HepG2 (cell line): ENCODE data around the gene ELP2. TPM values are rescaled to one million over a fixed set of nuclear protein-coding genes. Genes with fewer than 3 reads are reported as not detected.

Experiments
- ATAC-seq: fragments of 200-7000 bp; cut with Tn5 transposase; 3 replicates; pipeline ENCODE4 v1.9.1; 2020; ENCODE audit warnings: mild to moderate bottlenecking, moderate library complexity
- BruUV-seq: library from RNA; stranded (reverse); fragments of 400-500 nt; replicated peaks from 2 replicates; lab custom pipeline; 2021; lab: Mats Ljungman, UMichigan
- CTCF ChIA-PET: fragments of 300-600 bp; formaldehyde crosslinking; extraction: SDS; loops from one replicate; lab custom pipeline; 2021; ENCODE audit warnings: low total read pairs, inconsistent platforms, low intra/inter-chr PET ratio; lab: Yijun Ruan, JAX
- POLR2A ChIA-PET: fragments of 350-600 bp; sonication (Branson Sonifier 250); formaldehyde crosslinking; loops from one replicate; lab custom pipeline; 2020; ENCODE audit warnings: antibody characterized with exemption, inconsistent platforms; lab: Yijun Ruan, JAX
- DNase-seq: peaks from one replicate; pipeline ENCODE4 v3.0.0-alpha.2; 2015; ENCODE audit warnings: low spot score
- FAIRE-seq: peaks from 3 replicates; lab custom pipeline; 2011; peaks lifted over from hg19 to GRCh38; lab: Jason Lieb, UNC
- H2AFZ ChIP-seq: one replicate; pipeline ENCODE4 v1.6.1; 2011; ENCODE audit warnings: low read length, inconsistent platforms
- H3K27ac ChIP-seq: fragments of 300-600 bp; 3 replicates; pipeline ENCODE4 v1.8.0; 2011; ENCODE audit warnings: mixed run types, mild to moderate bottlenecking, mixed read lengths, low read length, inconsistent platforms; ENCODE audit not compliant: insufficient read depth; ENCODE audit errors: extremely low read length
- H3K27me3 ChIP-seq, 2 experiments: fragments of 200-600 bp in 1 of 2; 2 replicates in 1 of 2; 3 replicates in 1 of 2; pipeline versions ENCODE4 v1.6.0 to v1.8.0; 2011; ENCODE audit warnings: low read length in 2 of 2, mild to moderate bottlenecking in 2 of 2, moderate library complexity in 2 of 2, inconsistent platforms in 1 of 2; ENCODE audit not compliant: insufficient read depth in 2 of 2, control insufficient read depth in 1 of 2
- H3K36me3 ChIP-seq, 2 experiments: fragments of 200-600 bp in 1 of 2; replicated peaks in 1 of 2; 2 replicates in 1 of 2; 3 replicates in 1 of 2; pipeline versions ENCODE4 v1.5.1 to v1.8.0; 2011; ENCODE audit warnings: low read length in 2 of 2, inconsistent platforms in 1 of 2; ENCODE audit not compliant: insufficient read depth in 2 of 2, control insufficient read depth in 1 of 2
- H3K4me1 ChIP-seq: 2 replicates; pipeline ENCODE4 v1.5.1; 2012; ENCODE audit warnings: low read length, inconsistent platforms; ENCODE audit not compliant: insufficient read depth
- H3K4me2 ChIP-seq: 2 replicates; pipeline ENCODE4 v1.6.0; 2011; ENCODE audit warnings: low read depth, low read length, inconsistent platforms
- H3K4me3 ChIP-seq, 3 experiments: fragments of 200-600 bp in 1 of 3; sonication (generic), shearing (Covaris generic) in 1 of 3; replicated peaks in 1 of 3; 2 replicates each; pipeline ENCODE4 v1.5.1; 2011 to 2016; ENCODE audit warnings: low read length in 3 of 3, inconsistent platforms in 2 of 3, low read depth in 2 of 3, mild to moderate bottlenecking in 2 of 3, control low read depth in 1 of 3, mixed read lengths in 1 of 3; ENCODE audit not compliant: insufficient read depth in 1 of 3
- H3K79me2 ChIP-seq: one replicate; pipeline ENCODE4 v1.6.1; 2011; ENCODE audit warnings: low read length, inconsistent platforms; ENCODE audit not compliant: insufficient read depth
- H3K9ac ChIP-seq: 2 replicates; pipeline ENCODE4 v1.6.0; 2011; ENCODE audit warnings: mild to moderate bottlenecking, low read depth, low read length, inconsistent platforms; ENCODE audit not compliant: insufficient read depth
- H3K9me3 ChIP-seq: 2 replicates; pipeline ENCODE4 v1.5.1; 2012; ENCODE audit warnings: mild to moderate bottlenecking, low read length
- H4K20me1 ChIP-seq: 2 replicates; pipeline ENCODE4 v1.6.0; 2011; ENCODE audit warnings: inconsistent platforms, mild to moderate bottlenecking, low read length, moderate library complexity; ENCODE audit not compliant: insufficient read depth
- CHCHD3 ChIP-seq: sonication (generic); formaldehyde crosslinking; IDR thresholded peaks from 2 replicates; pipeline ENCODE4 v1.8.0; 2022; ENCODE audit warnings: mild to moderate bottlenecking, missing genetic modification reagents, moderate library complexity
- FOXO1 ChIP-seq: sonication (generic); formaldehyde crosslinking; IDR thresholded peaks from 2 replicates; pipeline ENCODE4 v1.4.0; 2020; ENCODE audit warnings: missing genetic modification reagents
- IKZF4 ChIP-seq: sonication (generic); formaldehyde crosslinking; IDR thresholded peaks from 2 replicates; pipeline ENCODE4 v1.5.1; 2020; ENCODE audit warnings: borderline replicate concordance, mild to moderate bottlenecking, low read depth, missing genetic modification reagents; ENCODE audit errors: not compliant biosample characterization
- JDP2 ChIP-seq: sonication (generic); formaldehyde crosslinking; IDR thresholded peaks from 2 replicates; pipeline ENCODE4 v1.8.1; 2022; ENCODE audit warnings: missing genetic modification reagents, borderline replicate concordance
- SALL2 ChIP-seq: sonication (generic); formaldehyde crosslinking; IDR thresholded peaks from 2 replicates; pipeline ENCODE4 v1.8.1; 2023; ENCODE audit warnings: mild to moderate bottlenecking, missing genetic modification reagents, inconsistent platforms
- SMAD9 ChIP-seq: sonication (generic); formaldehyde crosslinking; IDR thresholded peaks from 2 replicates; pipeline ENCODE4 v1.5.1; 2020; ENCODE audit warnings: mild to moderate bottlenecking, missing genetic modification reagents
- TAF1 ChIP-seq: sonication (generic); formaldehyde crosslinking; IDR thresholded peaks from 2 replicates; pipeline ENCODE4 v1.4.0; 2020; ENCODE audit warnings: missing genetic modification reagents
- YEATS2 ChIP-seq: sonication (generic); formaldehyde crosslinking; IDR thresholded peaks from 2 replicates; pipeline ENCODE4 v1.4.0; 2020; ENCODE audit warnings: missing genetic modification reagents, borderline replicate concordance
- ZMAT3 ChIP-seq: sonication (generic); formaldehyde crosslinking; conservative IDR thresholded peaks from 2 replicates; pipeline ENCODE4 v1.7.0; 2021; ENCODE audit warnings: missing genetic modification reagents
- in situ Hi-C: cut with HindIII; loops from 2 replicates; pipeline ENCODE4 v1.10.0; 2017; ENCODE audit warnings: low pct_unique_long_range_greater_than_20kb; ENCODE audit not compliant: extremely low pct_ligation_motif_present
- intact Hi-C: fragments of 100-400 bp; cut with micrococcal nuclease; formaldehyde crosslinking; loops from one replicate; pipeline ENCODE4 v1.10.0; 2022; ENCODE audit not compliant: unreplicated experiment
- polyA plus RNA-seq, 8 experiments: library from polyadenylated mRNA; depleted of rRNA in 3 of 8; stranded (reverse) in 7 of 8; unstranded in 1 of 8; fragments of >200 nt; fragmentation: Illumina TruSeq in 4 of 8; extraction: Trizol in 4 of 8; gene quantifications; 2 replicates each; pipeline versions ENCODE4 v1.2.1 to v1.2.3, GENCODE V29; 2011 to 2016; ENCODE audit warnings: low read depth in 4 of 8, missing spikeins in 1 of 8, mixed read lengths in 1 of 8; ENCODE audit not compliant: insufficient read depth in 1 of 8
- total RNA-seq, 5 experiments: library from RNA; depleted of rRNA; stranded (reverse); fragments of >200 nt; fragmentation: Illumina TruSeq; extraction: Trizol; gene quantifications; 2 replicates each; pipeline ENCODE4 v1.2.3, GENCODE V29; 2016; ENCODE audit warnings: low read depth in 1 of 5
- TF ChIP-seq, protein P1 (sequence below), 2 experiments: sonication (generic) in 1 of 2; formaldehyde crosslinking in 1 of 2; IDR thresholded peaks; 2 replicates each; pipeline versions ENCODE4 v1.6.1 to v1.9.0; 2014 to 2022; ENCODE audit warnings: antibody characterized with exemption in 1 of 2, borderline replicate concordance in 1 of 2, inconsistent platforms in 1 of 2, low read depth in 1 of 2, missing genetic modification reagents in 1 of 2
- TF ChIP-seq, protein P2 (sequence below): sonication (generic); formaldehyde crosslinking; conservative IDR thresholded peaks from 2 replicates; pipeline ENCODE4 v1.4.0; 2020; ENCODE audit warnings: missing genetic modification reagents
- TF ChIP-seq, protein P3 (sequence below): sonication (generic); formaldehyde crosslinking; IDR thresholded peaks from 2 replicates; pipeline ENCODE4 v1.4.0; 2020; ENCODE audit warnings: mild to moderate bottlenecking, missing genetic modification reagents

The ELP2 gene
- total and polyA plus RNA-seq, 2 of the 13 experiments (the other 11 are each of a cell fraction or from before 2014, with no cell fraction given), result 98.7 to 100 TPM

DNA sequence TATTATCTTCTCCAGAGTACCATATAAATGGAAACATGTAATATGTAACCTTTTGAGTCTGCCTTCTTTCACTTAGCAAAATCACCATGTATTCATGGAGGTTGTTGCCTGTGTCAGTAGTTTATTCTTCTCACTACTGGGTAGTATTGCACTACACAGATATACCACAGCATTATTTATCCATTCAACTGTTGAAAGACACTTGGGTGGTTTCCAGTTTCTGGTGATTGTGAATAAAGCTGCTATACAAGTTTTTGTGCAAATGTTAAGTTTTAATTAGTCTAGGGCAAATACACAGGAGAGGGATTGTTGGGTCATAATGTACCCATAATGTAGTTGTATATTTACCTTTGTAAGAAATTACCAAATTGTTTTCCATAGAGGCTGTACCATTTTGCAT, 32.7 kb upstream of the ELP2 start:
- no TSS peak for BruUV-seq
- intact Hi-C loops, result loop anchor here (1.0 to 5.0 kb wide), 3 partner anchors 187 to 660 kb away; no protein-coding TSS in a partner anchor
- H3K4me1 ChIP-seq, result peaks cover 6% of the 10 kb centered on the region; the same call in 1 of the 2 replicates
- no peak overlapping the region for H3K4me3 ChIP-seq
- no peak for DNase-seq
- H3K36me3 ChIP-seq, result no peaks in the 10 kb centered on the region
- H4K20me1 ChIP-seq, result no peaks in the 10 kb centered on the region
- ChIA-PET POLR2A (no interaction called here), CTCF (interaction anchor here (5.1 kb wide), 1 partner anchor 188 kb away, joined by 79 read pairs; no protein-coding TSS in a partner anchor)
- no peak overlapping the region for H2AFZ ChIP-seq
- no peak for TF ChIP-seq YEATS2 (CRISPR knock-in tag)
- no peak for TF ChIP-seq ZMAT3
- TF ChIP-seq, protein P1, sequence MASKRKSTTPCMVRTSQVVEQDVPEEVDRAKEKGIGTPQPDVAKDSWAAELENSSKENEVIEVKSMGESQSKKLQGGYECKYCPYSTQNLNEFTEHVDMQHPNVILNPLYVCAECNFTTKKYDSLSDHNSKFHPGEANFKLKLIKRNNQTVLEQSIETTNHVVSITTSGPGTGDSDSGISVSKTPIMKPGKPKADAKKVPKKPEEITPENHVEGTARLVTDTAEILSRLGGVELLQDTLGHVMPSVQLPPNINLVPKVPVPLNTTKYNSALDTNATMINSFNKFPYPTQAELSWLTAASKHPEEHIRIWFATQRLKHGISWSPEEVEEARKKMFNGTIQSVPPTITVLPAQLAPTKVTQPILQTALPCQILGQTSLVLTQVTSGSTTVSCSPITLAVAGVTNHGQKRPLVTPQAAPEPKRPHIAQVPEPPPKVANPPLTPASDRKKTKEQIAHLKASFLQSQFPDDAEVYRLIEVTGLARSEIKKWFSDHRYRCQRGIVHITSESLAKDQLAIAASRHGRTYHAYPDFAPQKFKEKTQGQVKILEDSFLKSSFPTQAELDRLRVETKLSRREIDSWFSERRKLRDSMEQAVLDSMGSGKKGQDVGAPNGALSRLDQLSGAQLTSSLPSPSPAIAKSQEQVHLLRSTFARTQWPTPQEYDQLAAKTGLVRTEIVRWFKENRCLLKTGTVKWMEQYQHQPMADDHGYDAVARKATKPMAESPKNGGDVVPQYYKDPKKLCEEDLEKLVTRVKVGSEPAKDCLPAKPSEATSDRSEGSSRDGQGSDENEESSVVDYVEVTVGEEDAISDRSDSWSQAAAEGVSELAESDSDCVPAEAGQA (IDR thresholded peaks at IDR 0.05; ENCODE audit: low read depth), result no peak
- TF ChIP-seq, protein P1 (CRISPR knock-in tag; IDR thresholded peaks at IDR 0.05; ENCODE audit: borderline replicate concordance), result no peak
- TF ChIP-seq FOXO1 (CRISPR knock-in tag), result no peak
- no peak for TF ChIP-seq IKZF4
- no peak for TF ChIP-seq CHCHD3 (CRISPR knock-in tag)
- TF ChIP-seq SALL2 (CRISPR knock-in tag), result no peak
- TF ChIP-seq, protein P2, sequence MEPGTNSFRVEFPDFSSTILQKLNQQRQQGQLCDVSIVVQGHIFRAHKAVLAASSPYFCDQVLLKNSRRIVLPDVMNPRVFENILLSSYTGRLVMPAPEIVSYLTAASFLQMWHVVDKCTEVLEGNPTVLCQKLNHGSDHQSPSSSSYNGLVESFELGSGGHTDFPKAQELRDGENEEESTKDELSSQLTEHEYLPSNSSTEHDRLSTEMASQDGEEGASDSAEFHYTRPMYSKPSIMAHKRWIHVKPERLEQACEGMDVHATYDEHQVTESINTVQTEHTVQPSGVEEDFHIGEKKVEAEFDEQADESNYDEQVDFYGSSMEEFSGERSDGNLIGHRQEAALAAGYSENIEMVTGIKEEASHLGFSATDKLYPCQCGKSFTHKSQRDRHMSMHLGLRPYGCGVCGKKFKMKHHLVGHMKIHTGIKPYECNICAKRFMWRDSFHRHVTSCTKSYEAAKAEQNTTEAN (CRISPR knock-in tag), result no peak
- no peak for TF ChIP-seq SMAD9 (CRISPR knock-in tag)
- TF ChIP-seq, protein P3, sequence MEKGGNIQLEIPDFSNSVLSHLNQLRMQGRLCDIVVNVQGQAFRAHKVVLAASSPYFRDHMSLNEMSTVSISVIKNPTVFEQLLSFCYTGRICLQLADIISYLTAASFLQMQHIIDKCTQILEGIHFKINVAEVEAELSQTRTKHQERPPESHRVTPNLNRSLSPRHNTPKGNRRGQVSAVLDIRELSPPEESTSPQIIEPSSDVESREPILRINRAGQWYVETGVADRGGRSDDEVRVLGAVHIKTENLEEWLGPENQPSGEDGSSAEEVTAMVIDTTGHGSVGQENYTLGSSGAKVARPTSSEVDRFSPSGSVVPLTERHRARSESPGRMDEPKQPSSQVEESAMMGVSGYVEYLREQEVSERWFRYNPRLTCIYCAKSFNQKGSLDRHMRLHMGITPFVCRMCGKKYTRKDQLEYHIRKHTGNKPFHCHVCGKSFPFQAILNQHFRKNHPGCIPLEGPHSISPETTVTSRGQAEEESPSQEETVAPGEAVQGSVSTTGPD (CRISPR knock-in tag), result no peak
- no peak for TF ChIP-seq JDP2 (CRISPR knock-in tag)
- no peak for TF ChIP-seq TAF1
- H3K79me2 ChIP-seq, result no peaks in the 10 kb centered on the region
- H3K9ac ChIP-seq, result no peak overlapping the region
- ATAC-seq, result no peak
- no peaks in the 10 kb centered on the region for H3K27me3 ChIP-seq
- in situ Hi-C loops, result loop anchor here (10.0 kb wide), 2 partner anchors 318 to 478 kb away; no protein-coding TSS in a partner anchor
- FAIRE-seq, result no peak
- H3K9me3 ChIP-seq, result peaks cover 5% of the 10 kb centered on the region; the same call in 1 of the 2 replicates
- H3K27ac ChIP-seq, result no peak overlapping the region
- H3K4me2 ChIP-seq, result no peak overlapping the region
